Heart right ventricle (tissue), 16 donors: ENCODE data around the gene SCGB1C2. TPM values are rescaled to one million over a fixed set of nuclear protein-coding genes. Genes with fewer than 3 reads are reported as not detected.
A peak's percentile ranks its signal among the peaks of the same experiment; 100 is the strongest.
"Not testable (repeated sequence)": the region's sequence is repeated elsewhere in the genome, so short reads cannot be mapped to it uniquely, and the experiment has no call there.

ENCODE experiments used
- ATAC-seq, 8 donors: fragments of 200-7000 bp; cut with Tn5 transposase; one replicate each; pipeline ENCODE4 v1.9.1; 2020; ENCODE audit warnings: mild to moderate bottlenecking in 8 of 8, moderate library complexity in 8 of 8, moderate number of reproducible peaks in 1 of 8
- DNase-seq, 2 donors: peaks; one replicate each; pipeline ENCODE4 v3.0.0-alpha.2; 2020
- H3K27ac ChIP-seq, 10 donors: fragments of 200-600 bp; sonication (generic) in 2 of 10; one replicate each; pipeline versions ENCODE4 v1.5.0 to v1.8.0; 2020 to 2022; ENCODE audit warnings: mild to moderate bottlenecking in 3 of 10
- H3K27me3 ChIP-seq, 7 donors: fragments of 200-600 bp; one replicate each; pipeline ENCODE4 v1.8.0; 2021 to 2022; ENCODE audit warnings: mild to moderate bottlenecking in 2 of 7
- H3K36me3 ChIP-seq, 9 donors: fragments of 200-600 bp; sonication (generic) in 1 of 9; one replicate each; pipeline versions ENCODE4 v1.5.0 to v1.8.0; 2020 to 2022; ENCODE audit warnings: mild to moderate bottlenecking in 2 of 9
- H3K4me1 ChIP-seq, 9 donors: fragments of 200-600 bp; sonication (generic) in 1 of 9; one replicate each; pipeline versions ENCODE4 v1.5.0 to v1.8.0; 2020 to 2022; ENCODE audit warnings: mild to moderate bottlenecking in 4 of 9
- H3K4me3 ChIP-seq, 10 donors: fragments of 200-600 bp; sonication (generic) in 2 of 10; one replicate each; pipeline versions ENCODE4 v1.5.0 to v1.8.0; 2020 to 2022; ENCODE audit warnings: mild to moderate bottlenecking in 7 of 10, moderate library complexity in 2 of 10
- H3K9me3 ChIP-seq, 11 donors: fragments of 200-600 bp in 10 of 11; sonication (generic) in 2 of 11; one replicate each; pipeline versions ENCODE4 v1.5.0 to v1.8.0; 2013 to 2022; ENCODE audit warnings: mild to moderate bottlenecking in 2 of 11, control low read depth in 1 of 11, moderate library complexity in 1 of 11
- CTCF ChIP-seq, 9 donors: fragments of 200-600 bp; sonication (generic) in 2 of 9; IDR thresholded peaks; one replicate each; pipeline versions ENCODE4 v1.5.0 to v1.8.0; 2021 to 2022; ENCODE audit warnings: antibody characterized with exemption in 9 of 9, mild to moderate bottlenecking in 5 of 9, moderate library complexity in 1 of 9
- WGBS, 2 donors: extraction: QIAGEN DNeasy Blood & Tissue Kit; methylation state at CpG; one replicate each; pipeline ENCODE4 v1.1.7; 2013; ENCODE audit warnings: inconsistent platforms in 1 of 2; 5-methylcytosine and 5-hydroxymethylcytosine counted together
- intact Hi-C, 10 donors: fragments of 100-400 bp; cut with DNase I; formaldehyde crosslinking; loops; one replicate each; pipeline versions ENCODE4 v1.11.1 to v1.14.2; 2022
- long read RNA-seq, 3 donors: library from polyadenylated mRNA; unstranded; transcript quantifications; one replicate each; pipeline ENCODE4 v2.0.0, GENCODE V29; 2020 to 2021
- polyA plus RNA-seq, 2 donors: library from polyadenylated mRNA; stranded (reverse); fragments of 200-250 nt; gene quantifications; one replicate each; pipeline ENCODE4 v1.2.3, GENCODE V29; 2013
- total RNA-seq, 10 donors: library from RNA; stranded (reverse); fragmentation: NEBNext Ultra II Directional in 3 of 10; extraction: Animal tissue kit (Norgen Biotek cat#: 25700) in 3 of 10; gene quantifications; one replicate each; pipeline versions ENCODE4 v1.2.1 to v1.2.4, GENCODE V29; 2021 to 2023
- donor health status: Arrhythmogenic right ventricular cardiomyopathy.
- donor health status: ischemic (EF 13 %, LVEDD 7.1; RV severe dilation, severe dysfunction).
- donor health status: healthy with polysubstance abuse.
- donor health status: DM: no; HTN: yes; CAD: no.
- donor health status: DM: no; HTN: no; CAD: no.
- donor health status: ischemic (EF 25% LVEDD 6.9; RV normal size, moderate dysfunction).
- donor health status: ischemic (EF 25% LVEDD 5.7; RV mildly dilated, moderate dysfunction).
- donor health status: healthy.
- donor health status: DM: yes; HTN: yes; CAD: no.
- donor health status: Ischemic cardiomyopathy.
- donor health status: ischemic (EF 35%, LVEDD 5.7; RV mildly dilated, moderate dysfunction).
- donor health status: nonischemic (EF 11% LVEDD 7.7; RV severe dilation, severe dysfunction).
- donor health status: DM: yes; HTN: yes; CAD: no.
- donor health status: PGD.
- donor health status: ischemic (EF 29% LVEDD 5.4; RV normal size, mild dysfunction).
- donor health status: nonischemic (EF 23%, LVEDD 6.1; RV moderate dilation, normal function).

Gene SCGB1C2
- total RNA-seq (not detected), polyA plus RNA-seq (not detected)
- long read RNA-seq, donor 1, result 0 reads
- long read RNA-seq, donor 2, result 0 reads
- long read RNA-seq, donor 3, result 0 reads

DNA sequence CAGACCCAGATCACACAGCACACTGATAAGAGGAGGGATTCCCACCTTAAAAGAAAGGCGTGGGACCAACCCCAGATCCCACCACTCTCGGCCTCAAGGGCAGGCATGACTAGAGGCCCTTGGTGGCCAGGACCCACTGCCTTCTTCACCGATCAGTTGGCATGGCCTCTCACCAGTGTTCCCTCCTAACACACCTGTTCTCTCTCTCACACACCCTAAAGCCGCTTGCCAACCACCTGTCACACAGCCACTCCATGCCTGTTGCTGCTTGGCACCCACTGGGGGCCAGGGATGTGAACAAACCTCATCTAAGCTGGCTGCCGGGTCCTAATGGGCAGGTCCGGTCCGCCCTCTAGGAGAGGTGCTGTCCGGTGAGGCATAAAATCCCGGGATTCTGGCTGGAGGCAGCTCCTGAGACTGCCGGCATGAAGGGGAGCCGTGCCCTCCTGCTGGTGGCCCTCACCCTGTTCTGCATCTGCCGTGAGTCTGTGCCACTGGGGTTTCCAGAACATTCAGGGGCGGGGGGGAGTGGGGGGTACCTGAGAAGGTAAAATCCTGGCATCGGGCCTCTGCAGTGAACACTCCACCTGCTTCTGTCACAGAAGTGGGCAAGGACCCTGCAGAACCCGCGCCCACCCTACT is at the start of gene SCGB1C2:
Gene SCGB1C2 (plus strand): TSS at position 404 of the 642 bp plus-strand sequence. CDS start 22 bp downstream, at position 426.
- DNase-seq, H3K4me3 ChIP-seq, H3K27me3 ChIP-seq, H3K9me3 ChIP-seq, H3K4me1 ChIP-seq, H3K27ac ChIP-seq, intact Hi-C loops, H3K36me3 ChIP-seq: not testable (repeated sequence)
- 80 to 91% methylated on average over 5 to 8 of the region's 16 CpGs for WGBS, 2 donors
- peak in 1 of 8 donors; percentile 6 for ATAC-seq

DNA sequence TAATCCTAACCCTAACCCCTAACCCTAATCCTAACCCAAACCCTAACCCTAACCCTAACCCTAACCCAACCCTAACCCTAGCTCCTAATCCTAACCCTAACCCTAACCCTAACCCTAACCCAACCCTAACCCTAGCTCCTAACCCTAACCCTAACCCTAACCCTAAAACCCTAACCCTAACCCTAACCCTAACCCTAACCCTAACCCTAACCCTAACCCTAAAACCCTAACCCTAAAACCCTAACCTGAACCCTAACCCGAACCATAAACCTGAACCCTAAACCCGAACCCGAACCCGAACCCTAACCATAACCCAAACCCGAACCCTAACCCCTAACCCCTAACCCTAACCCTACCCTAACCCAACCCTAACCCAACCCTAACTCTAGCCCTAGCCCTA is 24.3 kb upstream of the SCGB1C2 start:
- H3K27ac ChIP-seq, ATAC-seq, H3K27me3 ChIP-seq, H3K9me3 ChIP-seq, H3K4me3 ChIP-seq, H3K4me1 ChIP-seq, DNase-seq, intact Hi-C loops, H3K36me3 ChIP-seq: not testable (repeated sequence)
- no CpG with 5 or more reads among the region's 5 CpGs for WGBS, 2 donors

GRCh38 chr17:118339-118917 is 18.9 kb upstream of the SCGB1C2 start:
- WGBS, 2 donors, result 1% methylated on average over 8 to 19 of the region's 20 CpGs
- H3K4me3 ChIP-seq, H3K4me1 ChIP-seq, H3K36me3 ChIP-seq, intact Hi-C loops, H3K27me3 ChIP-seq, H3K9me3 ChIP-seq, ATAC-seq, H3K27ac ChIP-seq: not testable (repeated sequence)
- peak in 8 of 9 donors; percentile 11 to 77 (median 38) for TF ChIP-seq CTCF (IDR thresholded peaks at IDR 0.05)
- DNase-seq, result peak in 1 of 2 donors; percentile 87

DNA sequence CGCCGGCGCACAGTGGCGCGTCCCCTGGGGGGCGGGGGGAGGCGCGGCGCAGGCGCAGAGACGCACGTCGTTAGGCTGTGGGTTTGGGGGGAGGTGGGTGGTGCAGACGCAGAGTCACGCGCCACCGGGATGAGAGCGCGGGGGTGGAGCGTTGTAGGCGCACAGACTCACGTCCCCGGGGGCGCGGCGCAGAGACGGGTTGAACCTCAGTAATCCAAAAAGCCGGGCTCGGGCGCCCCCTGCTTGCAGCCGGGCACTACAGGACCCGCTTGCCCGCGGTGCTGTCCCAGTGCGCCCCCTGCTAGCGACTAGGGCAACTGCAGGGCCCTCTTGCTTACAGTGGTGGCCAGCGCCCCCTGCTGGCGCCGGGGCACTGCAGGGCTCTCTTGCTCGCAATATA is 3.4 kb upstream of the SCGB1C2 start:
- intact Hi-C loops, H3K4me3 ChIP-seq, H3K4me1 ChIP-seq, DNase-seq, H3K27ac ChIP-seq, H3K36me3 ChIP-seq, H3K9me3 ChIP-seq, H3K27me3 ChIP-seq: not testable (repeated sequence)
- peak in 6 of 8 donors; percentile 14 to 69 (median 24) for ATAC-seq
- WGBS, 2 donors, result 91 to 100% methylated on average over 1 to 13 of the region's 40 CpGs

GRCh38 chr17:134332-134785 is 3.0 kb upstream of the SCGB1C2 start:
- not testable (repeated sequence) for DNase-seq

GRCh38 chr17:135022-135421 is 2.3 kb upstream of the SCGB1C2 start:
- H3K27me3 ChIP-seq, ATAC-seq, H3K4me3 ChIP-seq, H3K9me3 ChIP-seq, H3K27ac ChIP-seq, H3K36me3 ChIP-seq, H3K4me1 ChIP-seq, intact Hi-C loops: not testable (repeated sequence)
- peak in 1 of 2 donors; percentile 2 for DNase-seq
- WGBS, 2 donors, result 72 to 85% methylated on average over 6 of the region's 6 CpGs

More at GRCh38 chr17:134332-134785, 3.0 kb upstream of the SCGB1C2 start:
- H3K9me3 ChIP-seq, intact Hi-C loops, H3K4me1 ChIP-seq, H3K4me3 ChIP-seq, H3K36me3 ChIP-seq, H3K27ac ChIP-seq, H3K27me3 ChIP-seq: not testable (repeated sequence)
- 73 to 82% methylated on average over 10 to 11 of the region's 25 CpGs for WGBS, 2 donors
- ATAC-seq, result peak; percentile 31 to 92 (median 60)
- TF ChIP-seq CTCF (IDR thresholded peaks at IDR 0.05), result peak in 5 of 9 donors; percentile 5 to 33 (median 14)

DNA sequence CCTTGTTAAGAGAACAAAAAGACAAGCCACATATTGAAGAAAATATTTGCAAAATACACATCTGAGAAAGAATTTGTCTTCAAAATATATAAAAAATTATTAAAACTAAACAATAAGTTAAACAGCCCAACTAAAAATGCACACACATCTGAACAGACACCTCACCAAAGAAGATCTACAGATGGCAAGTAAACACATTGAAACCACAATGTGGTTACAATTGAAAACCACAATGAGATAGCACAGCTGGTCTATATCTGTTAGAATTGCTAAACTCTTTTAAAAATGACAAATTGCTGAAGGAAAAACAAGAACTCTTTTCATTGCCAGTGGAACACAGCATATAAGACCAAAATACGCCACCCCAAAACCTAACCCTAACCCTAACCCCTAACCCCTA is 1.5 kb upstream of the SCGB1C2 start:
- H3K4me1 ChIP-seq, H3K36me3 ChIP-seq, intact Hi-C loops, DNase-seq, ATAC-seq, H3K4me3 ChIP-seq, H3K9me3 ChIP-seq, H3K27me3 ChIP-seq, H3K27ac ChIP-seq: not testable (repeated sequence)
- no CpG with 5 or more reads among the region's 1 CpG for WGBS, 2 donors
